GM13977 (cell line): ENCODE data around the gene SLC16A1.

Source experiments
- DNase-seq: peaks from one replicate; pipeline ENCODE4 v3.0.0; 2012; ENCODE audit warnings: low spot score
- CTCF ChIP-seq: IDR thresholded peaks from 2 replicates; pipeline ENCODE4 v1.5.1; 2012; ENCODE audit warnings: mild to moderate bottlenecking, control low read depth; ENCODE audit not compliant: insufficient read depth; ENCODE audit errors: extremely low read depth, missing control alignments
- in situ Hi-C: fragments of 300-500 bp; cut with MboI; formaldehyde crosslinking; loops from one replicate; pipeline ENCODE4 v1.12.0; 2022; ENCODE audit warnings: low sequenced_read_pairs, low pct_unique_long_range_greater_than_20kb, mixed read lengths, inconsistent platforms; ENCODE audit not compliant: unreplicated experiment

The SLC16A1 gene

GRCh38 chr1:112909847-112910246 lies 46.1 kb downstream of the SLC16A1 start:
- DNase-seq = no peak
- TF ChIP-seq CTCF = no peak
- in situ Hi-C loops = no loop called here

GRCh38 chr1:112906150-112906698 lies 49.8 kb downstream of the SLC16A1 start:
- in situ Hi-C loops = no loop called here
- no peak for TF ChIP-seq CTCF
- no peak for DNase-seq

DNA sequence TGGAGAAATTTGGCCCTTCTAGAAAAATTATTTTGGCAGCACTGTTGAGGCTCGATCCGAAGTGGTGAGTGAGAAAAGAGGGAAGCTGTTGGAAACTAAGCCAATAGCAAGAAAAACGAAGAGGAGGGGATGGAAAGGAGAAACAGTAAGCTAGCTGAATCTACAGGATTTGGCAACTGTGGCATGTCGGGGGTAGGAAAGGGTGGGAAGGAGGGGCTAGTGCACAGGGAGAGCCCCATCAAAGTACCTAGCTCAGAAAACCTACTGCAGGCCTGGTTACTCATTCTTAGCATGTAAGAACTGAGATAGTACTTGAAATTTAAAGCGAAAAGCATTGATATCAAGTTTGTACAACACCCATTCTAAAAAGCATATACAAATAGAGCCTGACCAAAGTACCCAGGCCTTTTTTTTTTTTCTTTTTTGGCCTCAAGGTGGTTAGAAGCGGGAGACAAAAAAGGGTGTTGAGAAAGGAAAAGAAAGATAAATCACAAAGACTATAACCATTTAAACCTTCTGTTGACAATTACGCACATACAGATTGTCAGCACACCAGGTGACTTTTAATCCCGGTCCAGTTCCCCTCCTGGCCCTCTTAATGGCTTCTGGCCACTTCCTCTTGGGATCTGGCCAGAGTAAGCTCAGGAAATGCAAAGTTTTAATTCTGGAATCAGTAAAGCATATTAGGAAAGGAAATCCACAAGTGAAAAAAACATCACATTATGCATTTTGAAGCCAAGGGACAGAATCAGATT lies 50.4 kb downstream of the SLC16A1 start:
- no peak for DNase-seq
- no peak for TF ChIP-seq CTCF
- in situ Hi-C loops = no loop called here

GRCh38 chr1:112904831-112905261 lies 51.1 kb downstream of the SLC16A1 start:
- no peak for TF ChIP-seq CTCF
- no peak for DNase-seq
- in situ Hi-C loops = no loop called here

GRCh38 chr1:112904071-112904830 lies 51.7 kb downstream of the SLC16A1 start:
- DNase-seq = no peak
- in situ Hi-C loops = no loop called here
- TF ChIP-seq CTCF = no peak

DNA sequence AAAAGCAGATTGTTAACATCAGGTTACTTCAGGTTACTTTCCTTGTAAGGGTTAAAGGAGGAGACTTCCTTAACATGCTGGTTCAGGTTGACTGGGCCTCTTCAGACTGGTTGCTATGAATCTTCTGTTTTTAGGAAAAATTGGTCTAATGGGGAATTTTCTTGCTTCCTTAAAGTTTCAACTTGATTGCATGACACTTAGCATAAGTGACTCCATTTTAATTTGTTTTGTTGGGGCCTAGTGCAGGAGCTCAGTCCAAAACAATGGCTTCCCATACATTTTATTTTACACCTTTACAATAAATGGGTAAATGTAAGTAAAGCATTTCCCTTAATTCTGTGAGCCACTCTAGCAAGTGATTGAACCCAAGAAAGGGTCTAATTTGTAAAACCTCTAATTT lies 53.8 kb downstream of the SLC16A1 start:
- in situ Hi-C loops = no loop called here

More for the DNA sequence above, 53.8 kb downstream of the SLC16A1 start:
- DNase-seq = no peak
- TF ChIP-seq CTCF = no peak
